Ishikawa (cell line): Measurements from ENCODE around the gene AGT.

ENCODE experiments used
- CEBPB ChIP-seq: IDR thresholded peaks from 2 replicates; pipeline ENCODE4 v1.6.1; 2012
- CREB1 ChIP-seq: IDR thresholded peaks from 2 replicates; pipeline ENCODE4 v1.6.1; 2012; ENCODE audit warnings: low read depth
- FOXM1 ChIP-seq: IDR thresholded peaks from 2 replicates; pipeline ENCODE4 v1.6.1; 2012; ENCODE audit warnings: low read depth, borderline replicate concordance
- MAX ChIP-seq: IDR thresholded peaks from 2 replicates; pipeline ENCODE4 v1.6.1; 2012
- RAD21 ChIP-seq: IDR thresholded peaks from 2 replicates; pipeline ENCODE4 v1.6.1; 2012; ENCODE audit warnings: low read depth
- REST ChIP-seq: IDR thresholded peaks from 2 replicates; pipeline ENCODE4 v1.6.1; 2012; ENCODE audit warnings: low read depth, mild to moderate bottlenecking

- TF ChIP-seq RAD21 (no peak), REST (no peak), MAX (no peak), FOXM1 (no peak), CREB1 (no peak), CEBPB (no peak)
These were observed 31.1 kb upstream of the AGT start for GRCh38 chr1:230745071-230745470.
